ENCODE data around the gene RALBP1. TPM values are rescaled to one million over a fixed set of nuclear protein-coding genes. Genes with fewer than 3 reads are reported as not detected.

Gene RALBP1
- total and polyA plus RNA-seq, 9 of the 15 experiments (the other 6 are each of a cell fraction or from before 2014, with no cell fraction given) = 10.9 to 70.0 (median 61.3) TPM

DNA sequence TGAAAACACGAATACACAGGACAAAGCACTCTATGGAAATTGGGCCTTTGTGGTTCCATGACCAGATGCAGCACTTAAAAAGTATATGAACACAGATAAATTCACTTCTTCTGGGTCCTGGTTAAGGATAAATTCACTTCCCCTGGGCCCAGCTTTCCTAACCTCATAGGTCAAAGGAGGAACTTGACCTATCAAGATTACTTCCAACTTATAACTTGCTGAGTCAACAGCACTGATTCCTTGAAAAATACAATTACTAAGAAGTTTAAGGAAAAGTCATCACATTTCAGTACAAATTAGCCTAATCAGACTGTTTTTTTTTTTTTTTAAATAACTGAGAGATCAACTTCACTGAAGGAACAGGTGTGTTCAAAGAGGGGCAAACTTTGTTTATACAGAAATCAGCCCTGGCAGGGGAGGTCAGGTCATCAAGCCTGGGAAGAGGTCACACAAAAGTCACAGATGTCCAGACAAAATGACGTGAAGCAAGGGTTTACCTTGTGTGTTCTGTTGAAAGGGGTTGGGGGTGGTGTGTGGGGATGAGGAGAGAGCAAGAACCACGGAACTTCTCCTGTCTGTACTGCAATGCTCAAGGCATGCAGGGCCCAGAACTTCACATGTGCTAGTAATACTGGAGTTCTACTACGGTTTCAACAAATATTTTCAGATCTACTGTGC is 83.2 kb downstream of the RALBP1 start (continued):
- TF ChIP-seq, protein P1, sequence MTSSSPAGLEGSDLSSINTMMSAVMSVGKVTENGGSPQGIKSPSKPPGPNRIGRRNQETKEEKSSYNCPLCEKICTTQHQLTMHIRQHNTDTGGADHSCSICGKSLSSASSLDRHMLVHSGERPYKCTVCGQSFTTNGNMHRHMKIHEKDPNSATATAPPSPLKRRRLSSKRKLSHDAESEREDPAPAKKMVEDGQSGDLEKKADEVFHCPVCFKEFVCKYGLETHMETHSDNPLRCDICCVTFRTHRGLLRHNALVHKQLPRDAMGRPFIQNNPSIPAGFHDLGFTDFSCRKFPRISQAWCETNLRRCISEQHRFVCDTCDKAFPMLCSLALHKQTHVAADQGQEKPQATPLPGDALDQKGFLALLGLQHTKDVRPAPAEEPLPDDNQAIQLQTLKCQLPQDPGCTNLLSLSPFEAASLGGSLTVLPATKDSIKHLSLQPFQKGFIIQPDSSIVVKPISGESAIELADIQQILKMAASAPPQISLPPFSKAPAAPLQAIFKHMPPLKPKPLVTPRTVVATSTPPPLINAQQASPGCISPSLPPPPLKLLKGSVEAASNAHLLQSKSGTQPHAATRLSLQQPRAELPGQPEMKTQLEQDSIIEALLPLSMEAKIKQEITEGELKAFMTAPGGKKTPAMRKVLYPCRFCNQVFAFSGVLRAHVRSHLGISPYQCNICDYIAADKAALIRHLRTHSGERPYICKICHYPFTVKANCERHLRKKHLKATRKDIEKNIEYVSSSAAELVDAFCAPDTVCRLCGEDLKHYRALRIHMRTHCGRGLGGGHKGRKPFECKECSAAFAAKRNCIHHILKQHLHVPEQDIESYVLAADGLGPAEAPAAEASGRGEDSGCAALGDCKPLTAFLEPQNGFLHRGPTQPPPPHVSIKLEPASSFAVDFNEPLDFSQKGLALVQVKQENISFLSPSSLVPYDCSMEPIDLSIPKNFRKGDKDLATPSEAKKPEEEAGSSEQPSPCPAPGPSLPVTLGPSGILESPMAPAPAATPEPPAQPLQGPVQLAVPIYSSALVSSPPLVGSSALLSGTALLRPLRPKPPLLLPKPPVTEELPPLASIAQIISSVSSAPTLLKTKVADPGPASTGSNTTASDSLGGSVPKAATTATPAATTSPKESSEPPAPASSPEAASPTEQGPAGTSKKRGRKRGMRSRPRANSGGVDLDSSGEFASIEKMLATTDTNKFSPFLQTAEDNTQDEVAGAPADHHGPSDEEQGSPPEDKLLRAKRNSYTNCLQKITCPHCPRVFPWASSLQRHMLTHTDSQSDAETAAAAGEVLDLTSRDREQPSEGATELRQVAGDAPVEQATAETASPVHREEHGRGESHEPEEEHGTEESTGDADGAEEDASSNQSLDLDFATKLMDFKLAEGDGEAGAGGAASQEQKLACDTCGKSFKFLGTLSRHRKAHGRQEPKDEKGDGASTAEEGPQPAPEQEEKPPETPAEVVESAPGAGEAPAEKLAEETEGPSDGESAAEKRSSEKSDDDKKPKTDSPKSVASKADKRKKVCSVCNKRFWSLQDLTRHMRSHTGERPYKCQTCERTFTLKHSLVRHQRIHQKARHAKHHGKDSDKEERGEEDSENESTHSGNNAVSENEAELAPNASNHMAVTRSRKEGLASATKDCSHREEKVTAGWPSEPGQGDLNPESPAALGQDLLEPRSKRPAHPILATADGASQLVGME (CRISPR knock-in tag; IDR thresholded peaks at IDR 0.05) = no peak
- TF ChIP-seq EZH2 (IDR thresholded peaks at IDR 0.05; ENCODE audit: borderline replicate concordance, low read depth, low read length) (no peak), CEBPG (CRISPR knock-in tag; IDR thresholded peaks at IDR 0.05) (no peak), CEBPG (tag; conservative IDR thresholded peaks at IDR 0.05 in 1 of 2, IDR thresholded peaks at IDR 0.05 in 1 of 2) (no peak), KHSRP (IDR thresholded peaks at IDR 0.05) (no peak), FOSL1 (tag; conservative IDR thresholded peaks at IDR 0.05) (no peak)

Measured in K562 (cell line).